ENCODE data around the gene OR52N4. TPM values are rescaled to one million over a fixed set of nuclear protein-coding genes. Genes with fewer than 3 reads are reported as not detected.

The OR52N4 gene
- total and polyA plus RNA-seq, 9 of the 15 experiments (the other 6 are each of a cell fraction or from before 2014, with no cell fraction given): not detected

DNA sequence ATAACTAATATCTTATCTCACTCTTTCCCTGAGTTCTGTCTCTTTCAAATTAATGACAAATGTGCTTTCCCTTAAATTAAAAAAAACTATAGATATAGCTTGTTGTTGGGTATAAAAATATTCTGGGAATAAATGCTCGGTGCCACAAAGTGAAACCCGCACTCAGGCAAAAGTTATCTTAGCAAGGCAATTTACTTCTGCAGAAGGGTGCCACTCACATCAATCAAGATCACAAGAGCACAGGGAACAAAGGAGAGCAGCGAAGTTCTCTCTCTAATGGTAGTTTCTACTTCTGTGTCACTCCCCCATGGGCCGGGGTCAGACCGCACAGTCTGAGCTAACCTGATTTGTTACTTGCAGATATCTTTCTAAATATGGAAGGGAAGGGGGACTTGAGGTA lies 49.9 kb downstream of the OR52N4 start:
- TF ChIP-seq, protein P1, sequence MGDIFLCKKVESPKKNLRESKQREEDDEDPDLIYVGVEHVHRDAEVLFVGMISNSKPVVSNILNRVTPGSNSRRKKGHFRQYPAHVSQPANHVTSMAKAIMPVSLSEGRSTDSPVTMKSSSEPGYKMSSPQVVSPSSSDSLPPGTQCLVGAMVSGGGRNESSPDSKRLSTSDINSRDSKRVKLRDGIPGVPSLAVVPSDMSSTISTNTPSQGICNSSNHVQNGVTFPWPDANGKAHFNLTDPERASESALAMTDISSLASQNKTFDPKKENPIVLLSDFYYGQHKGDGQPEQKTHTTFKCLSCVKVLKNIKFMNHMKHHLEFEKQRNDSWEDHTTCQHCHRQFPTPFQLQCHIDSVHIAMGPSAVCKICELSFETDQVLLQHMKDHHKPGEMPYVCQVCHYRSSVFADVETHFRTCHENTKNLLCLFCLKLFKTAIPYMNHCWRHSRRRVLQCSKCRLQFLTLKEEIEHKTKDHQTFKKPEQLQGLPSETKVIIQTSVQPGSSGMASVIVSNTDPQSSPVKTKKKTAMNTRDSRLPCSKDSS (IDR thresholded peaks at IDR 0.05; ENCODE audit: low read depth, partially characterized antibody): peak; percentile 92
- TF ChIP-seq TRIM24 (IDR thresholded peaks at IDR 0.05): peak in 1 of 2 experiments; percentile 28; a peak in 1 of 4 replicates
- peak in 1 of 2 experiments; percentile 71; a peak in 1 of 3 replicates for TF ChIP-seq CBX3 (IDR thresholded peaks at IDR 0.05; ENCODE audit: borderline replicate concordance in 1 of 2, low read length in 2 of 2)
- TF ChIP-seq LEF1 (IDR thresholded peaks at IDR 0.05): no peak
- TF ChIP-seq CXXC5 (CRISPR knock-in tag; IDR thresholded peaks at IDR 0.05): no peak
- Histone ChIP-seq H2AFZ (ENCODE audit: low read depth, low read length) (no peak overlapping the region), H3K9me1 (ENCODE audit: control insufficient read depth, insufficient read depth, low read length) (no peaks in the 10 kb centered on the region), H3K27me3 (ENCODE audit: control insufficient read depth in 2 of 2, insufficient read depth in 2 of 2, low read length in 2 of 2) (no peaks in the 10 kb centered on the region), H3K9me3 (replicated peaks; ENCODE audit: control insufficient read depth, insufficient read depth, low read depth, low read length) (peaks cover 11% of the 10 kb centered on the region), H3K4me2 (ENCODE audit: insufficient read depth, low read length) (no peak overlapping the region), H3K27ac (ENCODE audit: extremely low read depth, low read depth, low read length) (no peak overlapping the region), H3K36me3 (ENCODE audit: control insufficient read depth, insufficient read depth, low read length) (no peaks in the 10 kb centered on the region), H3K79me2 (ENCODE audit: control insufficient read depth, insufficient read depth, low read length) (no peaks in the 10 kb centered on the region), H3K4me3 (no peak overlapping the region), H3K9ac (ENCODE audit: insufficient read depth in 1 of 2, low read depth in 2 of 2, low read length in 2 of 2) (no peak overlapping the region), H4K20me1 (replicated peaks; ENCODE audit: control insufficient read depth, insufficient read depth, low read length) (no peaks in the 10 kb centered on the region), H3K4me1 (replicated peaks in 1 of 2; ENCODE audit: control insufficient read depth in 2 of 2, insufficient read depth in 2 of 2, low read length in 2 of 2) (no peaks in the 10 kb centered on the region)
- ChIA-PET POLR2A (no interaction called here), CTCF (ENCODE audit: low intra/inter-chr PET ratio) (no interaction called here)
- intact Hi-C loops (cut with micrococcal nuclease) (no loop called here), in situ Hi-C loops (cut with MboI) (no loop called here)
- no TSS peak for BruUV-seq (replicated peaks)
- ATAC-seq (no peak), FAIRE-seq (no peak), DNase-seq (ENCODE audit: extremely low read depth in 1 of 4, low spot score in 3 of 4) (no peak)
- 35% methylated on average over 5 of the region's 5 CpGs for WGBS (ENCODE audit: insufficient coverage, low coverage, missing lambda C conversion rate)

Other genes with a start within 250 kb of the OR52N4 start
Only the 7 nearest of the 19 such genes appear.
- 11.7 and 12.0 TPM in 2 replicates for gene TRIM5, start 69.2 kb upstream of the OR52N4 start, total RNA-seq (2014; rRNA removed)
- 16.5 and 18.8 TPM in 2 replicates for gene TRIM5, start 69.2 kb upstream of the OR52N4 start, total RNA-seq (2014; rRNA removed; fragmentation: Illumina TruSeq; extraction: Trizol)
- 13.9 and 15.0 TPM in 2 replicates for gene TRIM5, start 69.2 kb upstream of the OR52N4 start, total RNA-seq (2015; rRNA removed; fragmentation: Illumina TruSeq; extraction: Trizol)
- 14.8 and 15.2 TPM in 2 replicates for gene TRIM5, start 69.2 kb upstream of the OR52N4 start, total RNA-seq (2021)
- 15.3 and 17.6 TPM in 2 replicates for gene TRIM5, start 69.2 kb upstream of the OR52N4 start, polyA plus RNA-seq (2011; rRNA removed)
- gene TRIM5, start 69.2 kb upstream of the OR52N4 start, polyA plus RNA-seq (2014; fragmentation: Illumina TruSeq; extraction: Trizol): 16.6 and 20.8 TPM in 2 replicates
- 10 to 100 TPM; 13.7 to 18.0 TPM for gene TRIM5, start 69.2 kb upstream of the OR52N4 start, polyA plus RNA-seq (2014; fragmentation: Nextera tagmentation; extraction: Ambion mirVana)
- gene TRIM5, start 69.2 kb upstream of the OR52N4 start, polyA plus RNA-seq (2014; rRNA removed): 7.7 and 10.2 TPM in 2 replicates
- 0.20 and 1.1 TPM in 2 replicates for gene TRIM22, start 64.5 kb upstream of the OR52N4 start, total RNA-seq (2014; rRNA removed)
- gene TRIM22, start 64.5 kb upstream of the OR52N4 start, total RNA-seq (2014; rRNA removed; fragmentation: Illumina TruSeq; extraction: Trizol): 0.11 and 0.19 TPM in 2 replicates
- 0.18 and 0.30 TPM in 2 replicates for gene TRIM22, start 64.5 kb upstream of the OR52N4 start, total RNA-seq (2015; rRNA removed; fragmentation: Illumina TruSeq; extraction: Trizol)
- gene TRIM22, start 64.5 kb upstream of the OR52N4 start, total RNA-seq (2021): 0.35 and 1.2 TPM in 2 replicates
- gene TRIM22, start 64.5 kb upstream of the OR52N4 start, polyA plus RNA-seq (2011; rRNA removed): 0.18 and 0.60 TPM in 2 replicates
- 0.06 and 0.18 TPM in 2 replicates for gene TRIM22, start 64.5 kb upstream of the OR52N4 start, polyA plus RNA-seq (2014; fragmentation: Illumina TruSeq; extraction: Trizol)
- under 1 TPM in 1 of 2 experiments, not detected in 1; 0.17 TPM for gene TRIM22, start 64.5 kb upstream of the OR52N4 start, polyA plus RNA-seq (2014; fragmentation: Nextera tagmentation; extraction: Ambion mirVana)
- gene TRIM22, start 64.5 kb upstream of the OR52N4 start, polyA plus RNA-seq (2014; rRNA removed): 0.09 TPM in 1 of 2 replicates, not detected in the other
- not detected in 2 replicates for gene OR56B1, start 17.8 kb upstream of the OR52N4 start, total RNA-seq (2014; rRNA removed)
- not detected in 2 replicates for gene OR56B1, start 17.8 kb upstream of the OR52N4 start, total RNA-seq (2014; rRNA removed; fragmentation: Illumina TruSeq; extraction: Trizol)
- gene OR56B1, start 17.8 kb upstream of the OR52N4 start, total RNA-seq (2015; rRNA removed; fragmentation: Illumina TruSeq; extraction: Trizol): not detected in 2 replicates
- gene OR56B1, start 17.8 kb upstream of the OR52N4 start, total RNA-seq (2021): not detected in 2 replicates
- gene OR56B1, start 17.8 kb upstream of the OR52N4 start, polyA plus RNA-seq (2011; rRNA removed): not detected in 2 replicates
- gene OR56B1, start 17.8 kb upstream of the OR52N4 start, polyA plus RNA-seq (2014; fragmentation: Illumina TruSeq; extraction: Trizol): not detected in 2 replicates
- not detected for gene OR56B1, start 17.8 kb upstream of the OR52N4 start, polyA plus RNA-seq (2014; fragmentation: Nextera tagmentation; extraction: Ambion mirVana)
- not detected in 2 replicates for gene OR56B1, start 17.8 kb upstream of the OR52N4 start, polyA plus RNA-seq (2014; rRNA removed)
- 0.04 TPM in 1 of 2 replicates, not detected in the other for gene OR52N5, start 29.1 kb downstream of the OR52N4 start, total RNA-seq (2014; rRNA removed)
- not detected in 2 replicates for gene OR52N5, start 29.1 kb downstream of the OR52N4 start, total RNA-seq (2014; rRNA removed; fragmentation: Illumina TruSeq; extraction: Trizol)
- gene OR52N5, start 29.1 kb downstream of the OR52N4 start, total RNA-seq (2015; rRNA removed; fragmentation: Illumina TruSeq; extraction: Trizol): not detected in 2 replicates
- not detected in 2 replicates for gene OR52N5, start 29.1 kb downstream of the OR52N4 start, total RNA-seq (2021)
- not detected in 2 replicates for gene OR52N5, start 29.1 kb downstream of the OR52N4 start, polyA plus RNA-seq (2011; rRNA removed)
- not detected in 2 replicates for gene OR52N5, start 29.1 kb downstream of the OR52N4 start, polyA plus RNA-seq (2014; fragmentation: Illumina TruSeq; extraction: Trizol)
- gene OR52N5, start 29.1 kb downstream of the OR52N4 start, polyA plus RNA-seq (2014; fragmentation: Nextera tagmentation; extraction: Ambion mirVana): not detected
- gene OR52N5, start 29.1 kb downstream of the OR52N4 start, polyA plus RNA-seq (2014; rRNA removed): not detected in 2 replicates
- not detected in 2 replicates for gene OR52N1, start 37.0 kb downstream of the OR52N4 start, total RNA-seq (2014; rRNA removed)
- gene OR52N1, start 37.0 kb downstream of the OR52N4 start, total RNA-seq (2014; rRNA removed; fragmentation: Illumina TruSeq; extraction: Trizol): not detected in 2 replicates
- gene OR52N1, start 37.0 kb downstream of the OR52N4 start, total RNA-seq (2015; rRNA removed; fragmentation: Illumina TruSeq; extraction: Trizol): not detected in 2 replicates
- not detected in 2 replicates for gene OR52N1, start 37.0 kb downstream of the OR52N4 start, total RNA-seq (2021)
- gene OR52N1, start 37.0 kb downstream of the OR52N4 start, polyA plus RNA-seq (2011; rRNA removed): not detected in 2 replicates
- gene OR52N1, start 37.0 kb downstream of the OR52N4 start, polyA plus RNA-seq (2014; fragmentation: Illumina TruSeq; extraction: Trizol): not detected in 2 replicates
- not detected for gene OR52N1, start 37.0 kb downstream of the OR52N4 start, polyA plus RNA-seq (2014; fragmentation: Nextera tagmentation; extraction: Ambion mirVana)
- gene OR52N1, start 37.0 kb downstream of the OR52N4 start, polyA plus RNA-seq (2014; rRNA removed): not detected in 2 replicates
- not detected in 2 replicates for gene OR52N2, start 54.7 kb downstream of the OR52N4 start, total RNA-seq (2014; rRNA removed)
- not detected in 2 replicates for gene OR52N2, start 54.7 kb downstream of the OR52N4 start, total RNA-seq (2014; rRNA removed; fragmentation: Illumina TruSeq; extraction: Trizol)
- not detected in 2 replicates for gene OR52N2, start 54.7 kb downstream of the OR52N4 start, total RNA-seq (2015; rRNA removed; fragmentation: Illumina TruSeq; extraction: Trizol)
- not detected in 2 replicates for gene OR52N2, start 54.7 kb downstream of the OR52N4 start, total RNA-seq (2021)
- not detected in 2 replicates for gene OR52N2, start 54.7 kb downstream of the OR52N4 start, polyA plus RNA-seq (2011; rRNA removed)
- not detected in 2 replicates for gene OR52N2, start 54.7 kb downstream of the OR52N4 start, polyA plus RNA-seq (2014; fragmentation: Illumina TruSeq; extraction: Trizol)
- not detected for gene OR52N2, start 54.7 kb downstream of the OR52N4 start, polyA plus RNA-seq (2014; fragmentation: Nextera tagmentation; extraction: Ambion mirVana)
- not detected in 2 replicates for gene OR52N2, start 54.7 kb downstream of the OR52N4 start, polyA plus RNA-seq (2014; rRNA removed)
- gene OR52E6, start 87.7 kb downstream of the OR52N4 start, total RNA-seq (2014; rRNA removed): not detected in 2 replicates
- gene OR52E6, start 87.7 kb downstream of the OR52N4 start, total RNA-seq (2014; rRNA removed; fragmentation: Illumina TruSeq; extraction: Trizol): not detected in 2 replicates
- gene OR52E6, start 87.7 kb downstream of the OR52N4 start, total RNA-seq (2015; rRNA removed; fragmentation: Illumina TruSeq; extraction: Trizol): not detected in 2 replicates
- not detected in 2 replicates for gene OR52E6, start 87.7 kb downstream of the OR52N4 start, total RNA-seq (2021)
- gene OR52E6, start 87.7 kb downstream of the OR52N4 start, polyA plus RNA-seq (2011; rRNA removed): not detected in 2 replicates
- gene OR52E6, start 87.7 kb downstream of the OR52N4 start, polyA plus RNA-seq (2014; fragmentation: Illumina TruSeq; extraction: Trizol): not detected in 2 replicates
- not detected for gene OR52E6, start 87.7 kb downstream of the OR52N4 start, polyA plus RNA-seq (2014; fragmentation: Nextera tagmentation; extraction: Ambion mirVana)
- gene OR52E6, start 87.7 kb downstream of the OR52N4 start, polyA plus RNA-seq (2014; rRNA removed): not detected in 2 replicates